MM.1S (cell line): ENCODE results near the gene MISP.

ENCODE experiments used
- DNase-seq: peaks from one replicate; pipeline ENCODE4 v3.0.0-alpha.2; 2015
- H2AFZ ChIP-seq: fragments of 300-600 bp; sonication (generic); 2 replicates; pipeline ENCODE4 v1.6.0; 2016; ENCODE audit warnings: antibody characterized with exemption, low read length
- H3F3A ChIP-seq: fragments of 300-600 bp; sonication (generic); 2 replicates; pipeline ENCODE4 v1.6.1; 2016; ENCODE audit warnings: mild to moderate bottlenecking, antibody characterized with exemption, low read length, moderate library complexity, mixed read lengths; ENCODE audit not compliant: insufficient read depth
- H3K27ac ChIP-seq: fragments of 300-600 bp; sonication (generic); 2 replicates; pipeline ENCODE4 v1.5.1; 2016; ENCODE audit warnings: mild to moderate bottlenecking, low read length
- H3K27me3 ChIP-seq: fragments of 300-600 bp; sonication (generic); replicated peaks from 2 replicates; pipeline ENCODE4 v1.6.0; 2016; ENCODE audit warnings: low read length; ENCODE audit not compliant: insufficient read depth
- H3K36me3 ChIP-seq: fragments of 300-600 bp; sonication (generic); replicated peaks from 2 replicates; pipeline ENCODE4 v1.6.1; 2016; ENCODE audit warnings: mild to moderate bottlenecking, low read length, mixed read lengths; ENCODE audit not compliant: insufficient read depth
- H3K4me1 ChIP-seq: fragments of 300-600 bp; sonication (generic); 2 replicates; pipeline ENCODE4 v1.6.1; 2016; ENCODE audit warnings: low read length, mixed read lengths
- H3K4me2 ChIP-seq: fragments of 300-600 bp; sonication (generic); 2 replicates; pipeline ENCODE4 v1.6.0; 2016; ENCODE audit warnings: low read depth, low read length
- H3K4me3 ChIP-seq: fragments of 300-600 bp; sonication (generic); 2 replicates; pipeline ENCODE4 v1.5.1; 2016; ENCODE audit warnings: low read length, mixed read lengths
- H3K79me2 ChIP-seq: fragments of 300-600 bp; sonication (generic); 2 replicates; pipeline ENCODE4 v1.6.1; 2016; ENCODE audit warnings: mixed run types, low read length, mixed read lengths
- H3K9ac ChIP-seq: fragments of 300-600 bp; sonication (generic); 2 replicates; pipeline ENCODE4 v1.6.1; 2016; ENCODE audit warnings: low read length, mixed read lengths
- H3K9me2 ChIP-seq: fragments of 300-600 bp; sonication (generic); replicated peaks from 2 replicates; pipeline ENCODE4 v1.6.1; 2016; ENCODE audit warnings: mild to moderate bottlenecking, low read length, mixed read lengths; ENCODE audit not compliant: insufficient read depth
- H3K9me3 ChIP-seq: fragments of 300-600 bp; sonication (generic); replicated peaks from 2 replicates; pipeline ENCODE4 v1.6.1; 2016; ENCODE audit warnings: mild to moderate bottlenecking, low read length, mixed read lengths; ENCODE audit not compliant: insufficient read depth
- H4K20me1 ChIP-seq: fragments of 300-600 bp; sonication (generic); 2 replicates; pipeline ENCODE4 v1.6.1; 2016; ENCODE audit warnings: mild to moderate bottlenecking, low read length, moderate library complexity, mixed read lengths; ENCODE audit not compliant: insufficient read depth
- EZH2 ChIP-seq: fragments of 300-600 bp; sonication (generic); optimal IDR thresholded peaks from 2 replicates; pipeline ENCODE3; 2017; ENCODE audit warnings: low read depth, mild to moderate bottlenecking, antibody characterized with exemption, low read length, mixed read lengths
- EZH2phosphoT487 ChIP-seq: fragments of 300-600 bp; sonication (generic); IDR thresholded peaks from 2 replicates; pipeline ENCODE4 v1.6.1; 2018; ENCODE audit warnings: antibody characterized with exemption, low read length
- TF ChIP-seq, protein P1 (sequence below): fragments of 300-600 bp; sonication (generic); IDR thresholded peaks from 2 replicates; pipeline ENCODE4 v1.5.1; 2016; ENCODE audit warnings: antibody characterized with exemption, low read length, mixed read lengths

The MISP gene

DNA sequence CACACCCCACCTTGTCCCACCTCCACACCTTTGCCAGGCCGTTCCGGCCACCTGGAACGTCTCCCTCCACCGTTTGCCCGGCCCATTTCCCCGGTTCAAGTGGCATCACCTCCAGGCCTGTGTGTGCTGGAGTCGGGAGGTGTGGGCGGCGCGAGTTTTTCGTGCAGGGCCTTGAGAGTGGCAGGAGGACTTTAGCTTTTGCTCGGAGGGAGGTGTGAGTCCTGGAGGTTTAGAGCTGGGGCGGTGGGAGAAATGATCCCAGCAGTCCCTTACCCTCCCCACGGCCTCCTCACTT lies 46.5 kb upstream of the MISP start:
- no peaks in the 10 kb centered on the region for H3F3A ChIP-seq
- TF ChIP-seq EZH2phosphoT487 = no peak
- TF ChIP-seq, protein P1, sequence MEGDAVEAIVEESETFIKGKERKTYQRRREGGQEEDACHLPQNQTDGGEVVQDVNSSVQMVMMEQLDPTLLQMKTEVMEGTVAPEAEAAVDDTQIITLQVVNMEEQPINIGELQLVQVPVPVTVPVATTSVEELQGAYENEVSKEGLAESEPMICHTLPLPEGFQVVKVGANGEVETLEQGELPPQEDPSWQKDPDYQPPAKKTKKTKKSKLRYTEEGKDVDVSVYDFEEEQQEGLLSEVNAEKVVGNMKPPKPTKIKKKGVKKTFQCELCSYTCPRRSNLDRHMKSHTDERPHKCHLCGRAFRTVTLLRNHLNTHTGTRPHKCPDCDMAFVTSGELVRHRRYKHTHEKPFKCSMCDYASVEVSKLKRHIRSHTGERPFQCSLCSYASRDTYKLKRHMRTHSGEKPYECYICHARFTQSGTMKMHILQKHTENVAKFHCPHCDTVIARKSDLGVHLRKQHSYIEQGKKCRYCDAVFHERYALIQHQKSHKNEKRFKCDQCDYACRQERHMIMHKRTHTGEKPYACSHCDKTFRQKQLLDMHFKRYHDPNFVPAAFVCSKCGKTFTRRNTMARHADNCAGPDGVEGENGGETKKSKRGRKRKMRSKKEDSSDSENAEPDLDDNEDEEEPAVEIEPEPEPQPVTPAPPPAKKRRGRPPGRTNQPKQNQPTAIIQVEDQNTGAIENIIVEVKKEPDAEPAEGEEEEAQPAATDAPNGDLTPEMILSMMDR = no peak
- no peak for TF ChIP-seq EZH2
- H3K4me1 ChIP-seq = no peaks in the 10 kb centered on the region
- no peak overlapping the region for H3K4me2 ChIP-seq
- peaks cover 83% of the 10 kb centered on the region for H3K27me3 ChIP-seq
- H3K4me3 ChIP-seq = no peak overlapping the region
- H3K27ac ChIP-seq = no peak overlapping the region
- no peak overlapping the region for H3K9ac ChIP-seq
- no peak overlapping the region for H2AFZ ChIP-seq
- no peak for DNase-seq
- H3K79me2 ChIP-seq = no peaks in the 10 kb centered on the region
- no peaks in the 10 kb centered on the region for H3K9me2 ChIP-seq
- H3K9me3 ChIP-seq = no peaks in the 10 kb centered on the region
- no peaks in the 10 kb centered on the region for H4K20me1 ChIP-seq
- no peaks in the 10 kb centered on the region for H3K36me3 ChIP-seq

DNA sequence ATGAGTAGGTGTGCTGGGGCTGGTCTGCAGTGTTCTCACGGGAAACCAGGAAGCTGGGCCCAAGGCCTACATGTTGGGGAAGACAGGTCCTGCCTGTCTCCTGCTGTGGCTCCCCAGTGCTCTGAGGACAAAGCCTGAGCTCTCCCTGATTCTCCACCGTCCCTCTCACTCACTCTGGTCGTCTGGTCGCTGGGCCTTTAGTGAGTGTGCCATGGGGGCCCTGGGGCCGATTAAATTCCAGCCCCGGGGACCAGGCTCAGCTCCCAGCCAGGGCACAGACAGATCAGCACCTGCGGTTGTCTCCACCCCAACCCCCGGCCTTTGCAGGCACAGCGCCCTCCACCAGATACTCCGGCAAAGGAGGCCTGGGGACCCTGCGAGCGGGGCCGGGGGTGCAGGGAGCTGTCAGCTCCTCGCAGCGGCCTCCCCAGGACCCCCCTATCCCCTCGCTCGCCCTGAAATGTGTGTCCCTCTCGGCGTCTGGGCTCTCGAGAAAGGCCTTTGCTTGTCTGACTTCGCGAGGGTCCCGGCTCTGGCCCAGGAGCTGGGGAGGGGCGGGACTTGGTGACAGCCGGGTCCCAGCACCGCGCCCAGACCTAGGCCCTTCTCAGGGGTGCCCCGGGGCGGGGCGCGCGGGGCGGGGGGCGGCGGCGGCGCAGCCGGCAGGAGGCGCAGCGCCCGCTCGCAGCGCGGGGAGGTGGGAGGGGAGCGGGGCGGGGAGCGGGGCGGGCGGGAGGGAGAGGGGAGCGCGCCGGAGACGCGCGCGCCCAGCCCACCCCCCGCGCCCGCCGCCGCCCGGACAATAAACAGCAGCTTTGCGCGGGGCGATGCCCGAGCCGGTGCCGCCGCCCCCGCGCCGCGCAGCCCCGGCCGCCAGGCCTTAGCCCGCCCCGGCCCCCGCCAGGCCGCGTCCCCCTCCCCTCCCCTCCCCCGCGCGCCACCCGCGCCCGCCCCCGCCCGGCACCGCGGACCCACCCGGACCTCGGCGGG lies 42.5 kb upstream of the MISP start, which contains the start of gene PALM:
TSS of gene PALM (plus strand) at position 782 of the 990 bp plus-strand sequence. CDS start 212 bp downstream, outside the sequence.
- TF ChIP-seq, protein P1 = no peak
- TF ChIP-seq EZH2phosphoT487 (no peak), EZH2 (no peak)
- Histone ChIP-seq H4K20me1 (no peaks in the 10 kb centered on the region), H3K27me3 (peaks cover 87% of the 10 kb centered on the region), H3K9me3 (no peaks in the 10 kb centered on the region), H3K9ac (no peak within 1 kb of the TSS), H3K36me3 (no peaks in the 10 kb centered on the region), H3K9me2 (no peaks in the 10 kb centered on the region), H3K4me2 (no peak within 1 kb of the TSS), H3F3A (no peaks in the 10 kb centered on the region), H3K79me2 (no peaks in the 10 kb centered on the region), H3K4me3 (no peak within 1 kb of the TSS), H2AFZ (no peak within 1 kb of the TSS), H3K27ac (no peak within 1 kb of the TSS), H3K4me1 (no peaks in the 10 kb centered on the region)
- no peak for DNase-seq

DNA sequence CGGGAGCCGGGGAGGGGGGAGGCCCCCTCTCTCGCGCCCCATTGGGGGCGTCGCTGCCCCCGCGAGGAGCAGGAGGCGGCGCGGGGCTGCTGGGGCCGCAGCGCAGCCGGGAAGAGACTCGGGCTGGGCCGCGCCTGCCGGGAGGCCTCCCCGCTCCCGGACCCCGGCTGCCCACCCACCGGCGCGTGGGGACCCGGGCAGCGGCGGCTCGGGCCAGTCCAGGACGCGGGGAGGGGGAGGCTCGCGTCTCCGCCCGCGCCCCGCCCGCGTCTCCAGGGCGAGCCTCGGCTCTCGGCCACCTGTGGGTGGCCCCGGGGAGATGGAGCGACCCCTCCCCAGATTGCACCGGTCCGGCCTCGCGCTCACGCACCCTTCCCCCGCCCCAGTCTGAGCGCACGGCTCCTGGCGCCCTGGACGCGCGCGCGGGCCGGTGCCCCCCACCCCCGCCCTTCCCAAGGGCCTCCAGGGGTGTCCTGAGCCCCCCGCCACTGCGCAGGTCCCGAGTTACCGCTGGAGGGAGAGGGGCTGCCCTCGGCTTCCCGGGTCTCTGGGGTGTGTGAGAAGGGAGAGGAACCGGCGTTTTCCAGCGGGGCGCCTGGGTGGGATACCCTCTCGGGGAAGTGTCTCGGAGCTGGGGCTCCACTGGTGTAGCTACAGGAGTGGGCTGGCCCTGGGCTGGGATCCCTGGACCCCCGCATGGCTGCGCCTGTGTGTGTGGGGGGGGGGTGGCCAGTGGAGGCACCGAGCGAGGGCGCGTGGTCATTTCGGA lies 41.5 kb upstream of the MISP start:
- H3K9ac ChIP-seq = no peak overlapping the region
- no peak overlapping the region for H3K4me2 ChIP-seq
- H2AFZ ChIP-seq = no peak overlapping the region

More for the DNA sequence above, 41.5 kb upstream of the MISP start:
- TF ChIP-seq EZH2phosphoT487 (no peak), EZH2 (no peak)
- TF ChIP-seq, protein P1 = no peak
- no peak for DNase-seq
- peaks cover 87% of the 10 kb centered on the region for H3K27me3 ChIP-seq
- no peaks in the 10 kb centered on the region for H3F3A ChIP-seq
- no peaks in the 10 kb centered on the region for H3K9me3 ChIP-seq
- no peaks in the 10 kb centered on the region for H3K36me3 ChIP-seq
- no peaks in the 10 kb centered on the region for H3K4me1 ChIP-seq
- H3K79me2 ChIP-seq = no peaks in the 10 kb centered on the region
- no peaks in the 10 kb centered on the region for H4K20me1 ChIP-seq
- no peaks in the 10 kb centered on the region for H3K9me2 ChIP-seq
- no peak overlapping the region for H3K27ac ChIP-seq
- H3K4me3 ChIP-seq = no peak overlapping the region
